Neural progenitor cell (in vitro differentiated cells): ENCODE measurements around the gene STAM2. TPM values are rescaled to one million over a fixed set of nuclear protein-coding genes. Genes with fewer than 3 reads are reported as not detected.

ENCODE experiments used
- DNase-seq: peaks from one replicate; pipeline ENCODE4 v3.0.0-alpha.2; 2016; ENCODE audit warnings: low spot score
- H2AFZ ChIP-seq: fragments of 200-600 bp; sonication (generic); replicated peaks from 2 replicates; pipeline ENCODE4 v1.6.1; 2016; ENCODE audit warnings: antibody characterized with exemption
- H3F3A ChIP-seq: fragments of 200-600 bp; sonication (generic); 2 replicates; pipeline ENCODE4 v1.6.1; 2016; ENCODE audit warnings: antibody characterized with exemption, low read depth
- H3K27ac ChIP-seq: fragments of 200-600 bp; sonication (generic); 2 replicates; pipeline ENCODE4 v1.5.1; 2016; ENCODE audit warnings: mild to moderate bottlenecking
- H3K27me3 ChIP-seq: fragments of 200-600 bp; sonication (generic); 2 replicates; pipeline ENCODE4 v1.6.1; 2016; ENCODE audit warnings: mild to moderate bottlenecking, moderate library complexity
- H3K36me3 ChIP-seq: fragments of 200-600 bp; sonication (generic); 2 replicates; pipeline ENCODE4 v1.5.1; 2016
- H3K4me1 ChIP-seq: fragments of 200-600 bp; sonication (generic); 2 replicates; pipeline ENCODE4 v1.6.1; 2016; ENCODE audit warnings: mixed run types
- H3K4me2 ChIP-seq: fragments of 200-600 bp; sonication (generic); 2 replicates; pipeline ENCODE4 v1.6.1; 2016
- H3K4me3 ChIP-seq: fragments of 200-600 bp; sonication (generic); 2 replicates; pipeline ENCODE4 v1.5.1; 2016
- H3K79me2 ChIP-seq: fragments of 200-600 bp; sonication (generic); 2 replicates; pipeline ENCODE4 v1.6.1; 2016; ENCODE audit warnings: low read depth
- H3K9ac ChIP-seq: fragments of 200-600 bp; sonication (generic); 2 replicates; pipeline ENCODE4 v1.6.1; 2016
- H3K9me3 ChIP-seq: fragments of 200-600 bp; sonication (generic); 2 replicates; pipeline ENCODE4 v1.5.1; 2016; ENCODE audit warnings: low read depth
- H4K20me1 ChIP-seq: fragments of 200-600 bp; sonication (generic); 2 replicates; pipeline ENCODE4 v1.6.1; 2016; ENCODE audit warnings: low read depth
- H3K27ac Mint-ChIP-seq: 3 replicates; pipeline ENCODE4 v1.8.0; 2021; ENCODE audit warnings: mixed read lengths
- H3K27me3 Mint-ChIP-seq: 2 replicates; pipeline ENCODE4 v1.8.0; 2022; ENCODE audit warnings: low read depth, mild to moderate bottlenecking, inconsistent platforms, moderate library complexity, mixed read lengths; ENCODE audit not compliant: insufficient read depth
- H3K36me3 Mint-ChIP-seq: 3 replicates; pipeline ENCODE4 v1.8.0; 2021; ENCODE audit warnings: mixed read lengths
- H3K4me1 Mint-ChIP-seq: 3 replicates; pipeline ENCODE4 v1.8.0; 2021; ENCODE audit warnings: mixed read lengths
- H3K4me3 Mint-ChIP-seq: 3 replicates; pipeline ENCODE4 v1.8.0; 2021; ENCODE audit warnings: mild to moderate bottlenecking, moderate library complexity, mixed read lengths
- H3K9me3 Mint-ChIP-seq: 3 replicates; pipeline ENCODE4 v1.8.0; 2020; ENCODE audit warnings: mixed read lengths
- CTCF ChIP-seq: fragments of 200-600 bp; sonication (generic); IDR thresholded peaks from 2 replicates; pipeline ENCODE4 v1.5.1; 2017; ENCODE audit warnings: antibody characterized with exemption, mild to moderate bottlenecking
- EZH2 ChIP-seq: fragments of 200-600 bp; sonication (generic); IDR thresholded peaks from 2 replicates; pipeline ENCODE4 v1.6.1; 2017; ENCODE audit warnings: antibody characterized with exemption, mild to moderate bottlenecking, moderate library complexity
- EZH2phosphoT487 ChIP-seq: fragments of 200-600 bp; sonication (generic); IDR thresholded peaks from 2 replicates; pipeline ENCODE4 v1.6.1; 2017; ENCODE audit warnings: antibody characterized with exemption
- total RNA-seq: library from RNA; depleted of rRNA; stranded (reverse); fragments of >200 nt; gene quantifications from 2 replicates; pipeline ENCODE4 v1.2.3, GENCODE V29; 2015; ENCODE audit warnings: low replicate concordance

STAM2 gene
- total RNA-seq, 1 donor from 2014 or later, result 16.8 TPM

- Mint-ChIP-seq H3K4me1 (no peaks in the 10 kb centered on the region), H3K27me3 (no peaks in the 10 kb centered on the region)
Measured at GRCh38 chr2:152106464-152106863, 69.1 kb downstream of the STAM2 start.

GRCh38 chr2:152103271-152103670 lies 72.3 kb downstream of the STAM2 start:
- Histone ChIP-seq H3K9me3 (no peaks in the 10 kb centered on the region), H3F3A (no peaks in the 10 kb centered on the region), H3K4me1 (no peaks in the 10 kb centered on the region), H3K4me3 (no peak overlapping the region), H3K4me2 (no peak overlapping the region), H2AFZ (no peak overlapping the region), H3K27me3 (peaks cover 47% of the 10 kb centered on the region), H3K27ac (no peak overlapping the region), H4K20me1 (no peaks in the 10 kb centered on the region), H3K79me2 (no peaks in the 10 kb centered on the region), H3K36me3 (no peaks in the 10 kb centered on the region), H3K9ac (no peak overlapping the region)
- no peak for DNase-seq
- Mint-ChIP-seq H3K27me3 (peaks cover 4% of the 10 kb centered on the region), H3K4me3 (no peak overlapping the region), H3K36me3 (no peaks in the 10 kb centered on the region), H3K9me3 (no peaks in the 10 kb centered on the region), H3K27ac (no peak overlapping the region), H3K4me1 (peaks cover 10% of the 10 kb centered on the region)
- no peak for TF ChIP-seq EZH2
- no peak for TF ChIP-seq EZH2phosphoT487
- TF ChIP-seq CTCF, result no peak

More at GRCh38 chr2:152106464-152106863, 69.1 kb downstream of the STAM2 start:
- no peak for DNase-seq
- Mint-ChIP-seq H3K9me3 (no peaks in the 10 kb centered on the region), H3K27ac (no peak overlapping the region), H3K4me3 (no peak overlapping the region), H3K36me3 (no peaks in the 10 kb centered on the region)
- Histone ChIP-seq H3K9me3 (no peaks in the 10 kb centered on the region), H4K20me1 (no peaks in the 10 kb centered on the region), H3K4me1 (no peaks in the 10 kb centered on the region), H3K36me3 (no peaks in the 10 kb centered on the region), H3K4me2 (no peak overlapping the region), H3F3A (no peaks in the 10 kb centered on the region), H3K79me2 (no peaks in the 10 kb centered on the region), H2AFZ (no peak overlapping the region), H3K9ac (no peak overlapping the region), H3K27ac (no peak overlapping the region), H3K4me3 (no peak overlapping the region), H3K27me3 (peaks cover 15% of the 10 kb centered on the region)
- no peak for TF ChIP-seq CTCF
- no peak for TF ChIP-seq EZH2phosphoT487
- TF ChIP-seq EZH2, result no peak

- Mint-ChIP-seq H3K9me3 (no peaks in the 10 kb centered on the region), H3K27ac (no peak overlapping the region), H3K4me3 (no peak overlapping the region), H3K36me3 (no peaks in the 10 kb centered on the region), H3K27me3 (peaks cover 14% of the 10 kb centered on the region), H3K4me1 (peaks cover 17% of the 10 kb centered on the region)
- Histone ChIP-seq H3K4me3 (no peak overlapping the region), H3K36me3 (no peaks in the 10 kb centered on the region), H2AFZ (no peak overlapping the region), H3K9ac (no peak overlapping the region), H3K4me1 (peaks cover 7% of the 10 kb centered on the region), H3K27me3 (peaks cover 70% of the 10 kb centered on the region), H3K4me2 (no peak overlapping the region), H3K9me3 (no peaks in the 10 kb centered on the region), H3K79me2 (no peaks in the 10 kb centered on the region), H3F3A (peaks cover 11% of the 10 kb centered on the region), H3K27ac (no peak overlapping the region), H4K20me1 (peaks cover 6% of the 10 kb centered on the region)
- DNase-seq, result no peak
- TF ChIP-seq EZH2, result no peak
- TF ChIP-seq EZH2phosphoT487, result no peak
- no peak for TF ChIP-seq CTCF
Measured at GRCh38 chr2:152100961-152101360, 74.6 kb downstream of the STAM2 start.
